ENCODE data around the gene MICU2.
A peak's percentile ranks its signal among the peaks of the same experiment; 100 is the strongest.

Gene MICU2

DNA sequence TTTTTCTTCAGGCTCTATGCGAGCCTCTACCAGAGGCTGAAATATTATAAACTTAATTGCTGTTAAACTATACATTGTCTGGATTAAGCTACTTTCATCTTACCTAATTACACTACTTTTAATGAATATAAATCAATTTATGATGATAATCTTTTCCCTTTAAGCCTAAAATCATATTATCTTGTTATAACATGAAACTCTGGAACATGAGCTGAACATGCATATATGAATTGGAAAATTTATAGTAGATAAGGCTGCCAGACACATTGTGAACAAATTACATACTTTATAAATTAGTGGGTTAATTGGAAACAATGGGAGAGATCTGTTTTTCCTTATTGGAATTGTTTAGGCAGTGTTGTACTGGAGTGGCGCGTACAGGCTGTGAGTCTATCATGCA is 99.6 kb downstream of the MICU2 start:
- Histone ChIP-seq H2BK120ac (ENCODE audit: low read depth, low read length) (no peak overlapping the region), H3K4me2 (ENCODE audit: low read length, poor library complexity, severe bottlenecking) (no peak overlapping the region), H3K27me3 (ENCODE audit: control insufficient read depth in 1 of 2, insufficient read depth in 1 of 2, low read length in 2 of 2) (no peaks in the 10 kb centered on the region), H3K4me3 (ENCODE audit: insufficient read depth in 1 of 2, low read depth in 1 of 2, low read length in 2 of 2) (no peak overlapping the region), H2BK5ac (ENCODE audit: low read depth, low read length, poor library complexity, severe bottlenecking) (no peak overlapping the region), H4K91ac (ENCODE audit: low read length) (no peak overlapping the region), H3K23ac (ENCODE audit: low read length in 2 of 2) (no peak overlapping the region), H3K18ac (ENCODE audit: low read depth in 1 of 2, low read length in 2 of 2) (no peak overlapping the region), H3K4me1 (ENCODE audit: control insufficient read depth, insufficient read depth, low read depth, low read length) (peaks cover 2% of the 10 kb centered on the region), H3K9ac (ENCODE audit: low read length) (no peak overlapping the region), H2BK12ac (ENCODE audit: low read length in 2 of 2) (no peak overlapping the region), H3K36me3 (ENCODE audit: control insufficient read depth in 1 of 2, insufficient read depth in 2 of 2, low read depth in 1 of 2, low read length in 2 of 2) (peaks cover 14 to 36% of the 10 kb centered on the region in 2 experiments), H3K9me3 (ENCODE audit: control insufficient read depth, low read length) (no peaks in the 10 kb centered on the region), H3K14ac (ENCODE audit: low read length in 2 of 2) (no peak overlapping the region), H2AK5ac (ENCODE audit: low read length, severe bottlenecking) (no peak overlapping the region), H3K27ac (ENCODE audit: low read length, poor library complexity, severe bottlenecking) (no peak overlapping the region), H3K79me1 (replicated peaks; ENCODE audit: low read length, poor library complexity, severe bottlenecking) (peaks cover 14% of the 10 kb centered on the region), H4K8ac (ENCODE audit: low read length) (no peak overlapping the region), H2BK15ac (ENCODE audit: low read depth, poor library complexity, severe bottlenecking) (no peak overlapping the region), H3K4ac (ENCODE audit: low read depth in 1 of 2, low read length in 2 of 2) (no peak overlapping the region), H2AFZ (ENCODE audit: low read depth, low read length) (no peak overlapping the region)
- WGBS = 90% methylated on average over 2 of the region's 3 CpGs
- DNase-seq = no peak

DNA sequence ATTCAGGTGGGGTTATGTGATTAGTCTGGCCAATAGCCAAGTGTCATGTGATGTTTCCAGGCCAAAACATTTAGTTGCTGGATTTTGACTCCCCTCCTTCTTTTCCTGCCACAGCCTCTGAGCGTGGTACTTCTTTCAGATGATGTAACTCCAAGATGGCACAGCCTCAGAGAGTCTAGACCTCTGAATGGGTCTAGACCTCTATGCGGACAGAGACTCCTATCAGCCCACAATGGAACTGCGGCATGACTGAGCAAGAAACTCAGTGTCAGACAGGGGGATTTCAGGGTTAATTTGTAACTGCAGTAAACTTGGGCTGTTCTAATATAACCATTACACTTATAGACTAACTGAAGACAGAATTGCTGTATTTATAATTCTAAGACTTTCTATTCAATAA is 102.3 kb downstream of the MICU2 start:
- H2AK5ac ChIP-seq (ENCODE audit: low read length, severe bottlenecking) = peak overlapping the region; percentile 9
- no peak overlapping the region for H3K27ac ChIP-seq (ENCODE audit: low read length, poor library complexity, severe bottlenecking)
- no peak overlapping the region for H2BK12ac ChIP-seq (ENCODE audit: low read length in 2 of 2)
- WGBS = 97% methylated on average over 3 of the region's 3 CpGs
- no peak overlapping the region for H2AFZ ChIP-seq (ENCODE audit: low read depth, low read length)
- no peak overlapping the region for H4K91ac ChIP-seq (ENCODE audit: low read length)
- no peak overlapping the region for H3K14ac ChIP-seq (ENCODE audit: low read length in 2 of 2)
- H3K79me1 ChIP-seq (replicated peaks; ENCODE audit: low read length, poor library complexity, severe bottlenecking) = peaks cover 9% of the 10 kb centered on the region
- no peaks in the 10 kb centered on the region for H3K27me3 ChIP-seq (ENCODE audit: control insufficient read depth in 1 of 2, insufficient read depth in 1 of 2, low read length in 2 of 2)
- no peaks in the 10 kb centered on the region for H3K9me3 ChIP-seq (ENCODE audit: control insufficient read depth, low read length)
- no peak overlapping the region for H3K18ac ChIP-seq (ENCODE audit: low read depth in 1 of 2, low read length in 2 of 2)
- peaks cover 2% of the 10 kb centered on the region for H3K4me1 ChIP-seq (ENCODE audit: control insufficient read depth, insufficient read depth, low read depth, low read length)
- H3K36me3 ChIP-seq (ENCODE audit: control insufficient read depth in 1 of 2, insufficient read depth in 2 of 2, low read depth in 1 of 2, low read length in 2 of 2) = peaks cover 22 to 35% of the 10 kb centered on the region in 2 experiments
- H2BK120ac ChIP-seq (ENCODE audit: low read depth, low read length) = no peak overlapping the region
- no peak overlapping the region for H2BK5ac ChIP-seq (ENCODE audit: low read depth, low read length, poor library complexity, severe bottlenecking)
- no peak overlapping the region for H3K4me3 ChIP-seq (ENCODE audit: insufficient read depth in 1 of 2, low read depth in 1 of 2, low read length in 2 of 2)
- DNase-seq = no peak
- no peak overlapping the region for H2BK15ac ChIP-seq (ENCODE audit: low read depth, poor library complexity, severe bottlenecking)
- H3K9ac ChIP-seq (ENCODE audit: low read length) = no peak overlapping the region
- no peak overlapping the region for H4K8ac ChIP-seq (ENCODE audit: low read length)
- no peak overlapping the region for H3K4me2 ChIP-seq (ENCODE audit: low read length, poor library complexity, severe bottlenecking)
- no peak overlapping the region for H3K23ac ChIP-seq (ENCODE audit: low read length in 2 of 2)
- no peak overlapping the region for H3K4ac ChIP-seq (ENCODE audit: low read depth in 1 of 2, low read length in 2 of 2)

DNA sequence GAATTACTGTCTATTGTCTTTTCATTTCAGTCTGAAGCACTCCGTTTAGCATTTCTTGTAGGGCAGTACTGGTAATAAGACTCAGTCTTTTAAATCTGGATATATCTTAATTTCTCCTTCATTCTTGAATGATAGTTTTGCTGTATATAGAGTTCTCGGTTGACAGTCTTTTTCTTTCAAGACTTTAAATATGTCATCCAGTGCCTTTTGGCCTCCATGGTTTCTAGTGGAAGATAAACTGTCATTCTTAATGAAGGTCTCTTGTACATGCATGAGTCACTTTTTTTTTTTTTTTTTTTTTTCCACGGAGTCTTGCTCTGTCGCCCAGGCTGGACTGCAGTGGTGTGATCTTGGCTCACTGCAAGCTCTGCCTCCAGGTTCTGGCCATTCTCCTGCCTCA is 117.6 kb downstream of the MICU2 start:
- H3K4me2 ChIP-seq (ENCODE audit: low read length, poor library complexity, severe bottlenecking) = no peak overlapping the region
- no peaks in the 10 kb centered on the region for H3K79me1 ChIP-seq (replicated peaks; ENCODE audit: low read length, poor library complexity, severe bottlenecking)
- H3K18ac ChIP-seq (ENCODE audit: low read depth in 1 of 2, low read length in 2 of 2) = no peak overlapping the region
- H2BK15ac ChIP-seq (ENCODE audit: low read depth, poor library complexity, severe bottlenecking) = no peak overlapping the region
- no peak overlapping the region for H2BK12ac ChIP-seq (ENCODE audit: low read length in 2 of 2)
- H4K91ac ChIP-seq (ENCODE audit: low read length) = no peak overlapping the region
- no peak overlapping the region for H3K4ac ChIP-seq (ENCODE audit: low read depth in 1 of 2, low read length in 2 of 2)
- no peak for DNase-seq
- no peak overlapping the region for H2BK5ac ChIP-seq (ENCODE audit: low read depth, low read length, poor library complexity, severe bottlenecking)
- H3K27ac ChIP-seq (ENCODE audit: low read length, poor library complexity, severe bottlenecking) = no peak overlapping the region
- no peak overlapping the region for H2BK120ac ChIP-seq (ENCODE audit: low read depth, low read length)
- no CpG with 5 or more reads among the region's 4 CpGs for WGBS
- H4K8ac ChIP-seq (ENCODE audit: low read length) = no peak overlapping the region
- H3K9ac ChIP-seq (ENCODE audit: low read length) = no peak overlapping the region
- H3K9me3 ChIP-seq (ENCODE audit: control insufficient read depth, low read length) = peaks cover 32% of the 10 kb centered on the region
- no peaks in the 10 kb centered on the region for H3K27me3 ChIP-seq (ENCODE audit: control insufficient read depth in 1 of 2, insufficient read depth in 1 of 2, low read length in 2 of 2)
- H3K14ac ChIP-seq (ENCODE audit: low read length in 2 of 2) = no peak overlapping the region
- H3K4me3 ChIP-seq (ENCODE audit: insufficient read depth in 1 of 2, low read depth in 1 of 2, low read length in 2 of 2) = no peak overlapping the region
- no peak overlapping the region for H3K23ac ChIP-seq (ENCODE audit: low read length in 2 of 2)
- no peak overlapping the region for H2AK5ac ChIP-seq (ENCODE audit: low read length, severe bottlenecking)
- H2AFZ ChIP-seq (ENCODE audit: low read depth, low read length) = no peak overlapping the region
- H3K4me1 ChIP-seq (ENCODE audit: control insufficient read depth, insufficient read depth, low read depth, low read length) = no peaks in the 10 kb centered on the region
- H3K36me3 ChIP-seq (ENCODE audit: control insufficient read depth in 1 of 2, insufficient read depth in 2 of 2, low read depth in 1 of 2, low read length in 2 of 2) = peaks cover 8 to 18% of the 10 kb centered on the region in 2 experiments

DNA sequence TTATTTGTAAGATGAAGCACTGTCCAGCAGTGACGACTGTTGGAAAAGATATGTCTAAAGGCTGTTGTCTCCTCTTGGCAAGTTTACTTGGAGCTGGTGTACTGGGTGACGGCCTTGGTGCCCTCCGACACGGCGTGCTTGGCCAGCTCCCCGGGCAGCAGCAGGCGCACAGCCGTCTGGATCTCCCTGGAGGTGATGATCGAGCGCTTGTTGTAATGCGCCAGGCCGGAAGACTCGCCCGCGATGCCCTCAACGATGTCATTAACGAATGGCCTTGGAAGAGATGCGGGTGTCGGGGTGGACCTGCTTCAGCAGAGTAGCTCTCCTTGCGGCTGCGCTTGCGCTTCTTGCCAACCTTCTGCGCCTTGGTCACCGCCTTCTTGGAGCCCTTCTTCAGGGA is 120.2 kb downstream of the MICU2 start:
- H3K27ac ChIP-seq (ENCODE audit: low read length, poor library complexity, severe bottlenecking) = no peak overlapping the region
- H3K27me3 ChIP-seq (ENCODE audit: control insufficient read depth in 1 of 2, insufficient read depth in 1 of 2, low read length in 2 of 2) = no peaks in the 10 kb centered on the region
- H3K4ac ChIP-seq (ENCODE audit: low read depth in 1 of 2, low read length in 2 of 2) = no peak overlapping the region
- H3K9me3 ChIP-seq (ENCODE audit: control insufficient read depth, low read length) = peaks cover 16% of the 10 kb centered on the region
- H3K4me2 ChIP-seq (ENCODE audit: low read length, poor library complexity, severe bottlenecking) = no peak overlapping the region
- H3K4me1 ChIP-seq (ENCODE audit: control insufficient read depth, insufficient read depth, low read depth, low read length) = no peaks in the 10 kb centered on the region
- H2BK15ac ChIP-seq (ENCODE audit: low read depth, poor library complexity, severe bottlenecking) = no peak overlapping the region
- no peak overlapping the region for H3K23ac ChIP-seq (ENCODE audit: low read length in 2 of 2)
- H3K4me3 ChIP-seq (ENCODE audit: insufficient read depth in 1 of 2, low read depth in 1 of 2, low read length in 2 of 2) = no peak overlapping the region
- H3K36me3 ChIP-seq (ENCODE audit: control insufficient read depth in 1 of 2, insufficient read depth in 2 of 2, low read depth in 1 of 2, low read length in 2 of 2) = peaks cover 0 to under 1% of the 10 kb centered on the region in 2 experiments
- no peak overlapping the region for H2AK5ac ChIP-seq (ENCODE audit: low read length, severe bottlenecking)
- no peak for DNase-seq
- H2BK5ac ChIP-seq (ENCODE audit: low read depth, low read length, poor library complexity, severe bottlenecking) = no peak overlapping the region
- H3K79me1 ChIP-seq (replicated peaks; ENCODE audit: low read length, poor library complexity, severe bottlenecking) = no peaks in the 10 kb centered on the region
- no peak overlapping the region for H4K8ac ChIP-seq (ENCODE audit: low read length)
- no peak overlapping the region for H3K14ac ChIP-seq (ENCODE audit: low read length in 2 of 2)
- 94% methylated on average over 24 of the region's 24 CpGs for WGBS
- H4K91ac ChIP-seq (ENCODE audit: low read length) = no peak overlapping the region
- no peak overlapping the region for H3K18ac ChIP-seq (ENCODE audit: low read depth in 1 of 2, low read length in 2 of 2)
- no peak overlapping the region for H2BK12ac ChIP-seq (ENCODE audit: low read length in 2 of 2)
- H2BK120ac ChIP-seq (ENCODE audit: low read depth, low read length) = no peak overlapping the region
- H3K9ac ChIP-seq (ENCODE audit: low read length) = no peak overlapping the region
- no peak overlapping the region for H2AFZ ChIP-seq (ENCODE audit: low read depth, low read length)
